Measurements from ENCODE around the gene PPP3CA.

Gene PPP3CA

DNA sequence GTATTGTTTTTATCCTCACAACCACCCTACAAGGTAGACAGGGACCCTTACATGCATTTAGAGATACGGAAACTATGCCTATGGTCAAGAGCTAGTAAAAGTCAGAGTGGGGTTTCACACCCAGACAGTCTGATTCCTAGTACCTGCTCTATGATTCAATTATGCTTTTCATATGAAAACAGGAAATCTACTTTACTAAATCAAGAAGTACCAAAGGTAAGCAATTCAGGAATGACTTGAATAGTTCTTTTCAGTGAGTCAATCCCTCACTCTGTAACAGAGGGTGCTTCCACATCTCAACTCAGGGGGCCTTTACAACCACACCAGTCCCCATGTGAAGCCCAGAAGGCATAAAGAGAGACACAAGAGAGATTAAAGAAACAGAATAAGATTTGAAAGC is 191.4 kb downstream of the PPP3CA start:
- DNase-seq (ENCODE audit: low spot score) = no peak
- TF ChIP-seq, protein P1, sequence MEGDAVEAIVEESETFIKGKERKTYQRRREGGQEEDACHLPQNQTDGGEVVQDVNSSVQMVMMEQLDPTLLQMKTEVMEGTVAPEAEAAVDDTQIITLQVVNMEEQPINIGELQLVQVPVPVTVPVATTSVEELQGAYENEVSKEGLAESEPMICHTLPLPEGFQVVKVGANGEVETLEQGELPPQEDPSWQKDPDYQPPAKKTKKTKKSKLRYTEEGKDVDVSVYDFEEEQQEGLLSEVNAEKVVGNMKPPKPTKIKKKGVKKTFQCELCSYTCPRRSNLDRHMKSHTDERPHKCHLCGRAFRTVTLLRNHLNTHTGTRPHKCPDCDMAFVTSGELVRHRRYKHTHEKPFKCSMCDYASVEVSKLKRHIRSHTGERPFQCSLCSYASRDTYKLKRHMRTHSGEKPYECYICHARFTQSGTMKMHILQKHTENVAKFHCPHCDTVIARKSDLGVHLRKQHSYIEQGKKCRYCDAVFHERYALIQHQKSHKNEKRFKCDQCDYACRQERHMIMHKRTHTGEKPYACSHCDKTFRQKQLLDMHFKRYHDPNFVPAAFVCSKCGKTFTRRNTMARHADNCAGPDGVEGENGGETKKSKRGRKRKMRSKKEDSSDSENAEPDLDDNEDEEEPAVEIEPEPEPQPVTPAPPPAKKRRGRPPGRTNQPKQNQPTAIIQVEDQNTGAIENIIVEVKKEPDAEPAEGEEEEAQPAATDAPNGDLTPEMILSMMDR (IDR thresholded peaks at IDR 0.05; ENCODE audit: extremely low read depth, missing control alignments) = no peak

DNA sequence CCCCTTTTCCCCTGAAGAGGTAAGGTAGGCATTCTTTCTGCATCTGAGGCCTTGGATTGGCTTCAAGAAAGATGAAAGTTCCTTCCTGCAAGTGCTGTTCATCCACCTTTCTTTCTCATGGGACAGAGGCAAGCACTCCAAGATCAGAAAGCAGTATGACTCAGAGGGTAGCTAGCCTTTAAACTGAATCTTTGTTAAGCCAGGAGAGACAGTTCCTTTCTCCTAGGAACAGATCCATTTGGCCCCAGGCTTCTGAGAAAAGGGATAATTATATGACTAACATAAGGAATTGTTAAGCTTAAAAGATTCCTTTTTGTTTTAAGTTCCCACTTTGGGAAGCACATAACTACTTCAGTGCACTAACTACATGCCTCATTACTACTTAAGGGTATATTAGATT is 192.0 kb downstream of the PPP3CA start:
- TF ChIP-seq, protein P1 (IDR thresholded peaks at IDR 0.05; ENCODE audit: extremely low read depth, missing control alignments) = no peak
- DNase-seq (ENCODE audit: low spot score) = no peak

DNA sequence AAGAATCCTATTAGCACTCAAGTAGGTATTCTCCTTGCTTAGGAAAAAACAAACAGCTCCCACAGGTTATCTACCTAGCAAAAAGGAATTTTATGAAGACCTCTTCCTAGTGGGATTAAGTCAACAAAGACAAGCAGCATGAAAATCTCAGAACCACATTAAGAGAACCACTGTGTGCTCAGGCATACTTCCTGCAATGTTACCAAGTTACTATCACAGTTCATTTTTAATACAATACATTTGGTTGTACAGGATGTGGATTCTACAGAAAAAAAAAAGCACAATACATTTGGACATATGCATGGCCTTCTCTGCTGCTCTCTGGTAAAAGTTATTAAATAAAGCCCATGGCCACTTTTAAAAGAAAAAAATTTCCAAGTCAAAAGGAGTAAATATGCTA is 193.7 kb downstream of the PPP3CA start:
- TF ChIP-seq, protein P1 (IDR thresholded peaks at IDR 0.05; ENCODE audit: extremely low read depth, missing control alignments) = no peak

DNA sequence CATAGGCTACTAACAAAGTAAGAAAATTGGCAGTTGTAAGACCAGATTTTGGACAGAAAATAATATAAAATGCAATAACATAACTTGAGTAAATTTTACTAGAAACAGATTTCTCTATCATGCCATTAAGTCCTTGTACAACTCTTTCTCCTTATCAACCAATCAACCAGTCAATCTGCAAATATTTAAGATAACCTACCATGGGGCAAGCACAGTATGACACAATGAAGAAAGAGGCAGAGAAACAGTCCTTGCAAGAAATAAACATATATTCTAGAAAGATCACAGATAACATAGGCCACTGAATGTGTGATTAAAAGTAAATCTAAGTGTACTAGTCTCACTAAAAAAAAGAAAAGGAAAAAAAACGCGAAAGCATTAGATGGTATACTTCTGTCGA is 194.8 kb downstream of the PPP3CA start:
- no peak for DNase-seq (ENCODE audit: low spot score)
- TF ChIP-seq, protein P1 (IDR thresholded peaks at IDR 0.05; ENCODE audit: extremely low read depth, missing control alignments) = no peak

More for the DNA sequence above, 193.7 kb downstream of the PPP3CA start:
- no peak for DNase-seq (ENCODE audit: low spot score)

DNA sequence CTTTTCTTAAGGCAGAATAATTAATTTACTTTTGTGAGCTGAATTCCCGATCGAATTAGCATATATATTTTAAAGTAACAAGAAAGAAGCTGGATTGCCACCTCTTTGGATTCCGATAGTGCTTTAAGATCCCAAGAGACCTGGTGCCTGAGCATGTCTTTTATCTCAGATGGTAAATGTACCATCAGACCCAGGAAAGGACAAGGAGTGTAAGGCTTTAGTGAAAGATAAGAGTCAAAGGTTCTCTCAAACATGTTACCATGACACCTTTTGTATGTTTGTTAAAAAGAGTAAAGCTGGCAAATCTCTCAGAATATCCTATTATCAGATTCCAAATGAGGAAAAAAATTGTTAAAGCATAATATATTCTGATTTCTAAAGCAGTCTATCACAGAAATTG is 198.8 kb downstream of the PPP3CA start:
- TF ChIP-seq, protein P1 (IDR thresholded peaks at IDR 0.05; ENCODE audit: extremely low read depth, missing control alignments) = no peak
- no peak for DNase-seq (ENCODE audit: low spot score)

DNA sequence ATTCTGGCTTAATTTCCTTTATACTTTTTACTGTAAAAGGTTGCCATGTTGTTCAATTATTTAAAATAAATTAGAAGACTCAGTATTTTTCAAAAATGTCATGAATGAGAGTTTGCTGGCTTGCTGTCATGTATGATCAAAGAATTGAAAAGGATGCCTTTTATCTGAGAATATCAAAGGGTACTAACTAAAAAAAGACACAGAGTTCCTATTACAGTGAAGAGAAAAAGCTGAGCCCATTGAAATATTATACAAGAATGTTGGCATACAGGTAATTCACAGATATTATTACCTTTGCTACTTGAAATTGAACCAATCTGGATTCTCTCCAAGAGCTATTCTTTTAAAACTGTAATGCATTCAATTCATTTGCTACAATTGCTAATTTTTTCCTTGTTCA is 200.0 kb downstream of the PPP3CA start:
- DNase-seq (ENCODE audit: low spot score) = no peak
- TF ChIP-seq, protein P1 (IDR thresholded peaks at IDR 0.05; ENCODE audit: extremely low read depth, missing control alignments) = no peak

DNA sequence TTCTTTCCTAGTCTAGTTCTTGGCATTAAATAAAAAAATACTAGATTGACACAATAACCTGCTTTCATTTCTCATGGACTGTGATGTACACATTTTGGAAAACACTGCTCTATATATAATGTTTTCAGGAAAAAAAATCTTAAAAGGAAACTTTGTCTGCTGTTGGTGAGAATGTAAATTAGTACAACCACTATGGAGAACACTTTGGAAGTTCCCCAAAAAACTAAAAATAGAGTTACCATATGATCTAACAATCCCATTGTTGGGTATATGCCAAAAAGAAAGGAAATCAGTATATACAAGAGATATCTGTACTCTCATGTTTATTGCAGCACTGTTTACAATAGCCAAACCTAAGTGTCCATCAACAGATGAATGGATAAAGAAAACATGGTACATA is 202.3 kb downstream of the PPP3CA start:
- TF ChIP-seq, protein P1 (IDR thresholded peaks at IDR 0.05; ENCODE audit: extremely low read depth, missing control alignments) = no peak
- no peak for DNase-seq (ENCODE audit: low spot score)

Measured in GM20000 (cell line).